Measurements from ENCODE around the gene NPAT. TPM values are rescaled to one million over a fixed set of nuclear protein-coding genes. Genes with fewer than 3 reads are reported as not detected.

Gene NPAT
- 3.3 and 8.1 TPM in 2 replicates for total RNA-seq (2014; rRNA removed; shearing (Covaris generic); ENCODE audit: low replicate concordance)

GRCh38 chr11:108222574-108223347 is at the start of gene NPAT, which contains the start of gene ATM:
Gene NPAT, minus strand, starts transcription at chr11:108222638. Its CDS starts 102 bp downstream, at chr11:108222536.
Gene ATM, plus strand, starts transcription at chr11:108223067. Its CDS starts 4,558 bp downstream, at chr11:108227625.
- Histone ChIP-seq H3K36me3 (peaks cover 15% of the 10 kb centered on the region), H3K27me3 (no peaks in the 10 kb centered on the region), H3K4me3 (peak within 1 kb of the TSS; percentile 79), H3K9me3 (no peaks in the 10 kb centered on the region)
- DNase-seq, result peak; percentile 99

- no peak for DNase-seq
- Histone ChIP-seq H3K36me3 (peaks cover 40% of the 10 kb centered on the region), H3K9me3 (peaks cover 4% of the 10 kb centered on the region), H3K27me3 (no peaks in the 10 kb centered on the region), H3K4me3 (no peak overlapping the region)
Observed at GRCh38 chr11:108269583-108269982, 47.1 kb upstream of the NPAT start.

- no peaks in the 10 kb centered on the region for H3K9me3 ChIP-seq
- H3K36me3 ChIP-seq, result peaks cover 62% of the 10 kb centered on the region
- DNase-seq, result no peak
- H3K27me3 ChIP-seq, result no peaks in the 10 kb centered on the region
- no peak overlapping the region for H3K4me3 ChIP-seq
Observed at GRCh38 chr11:108253176-108253575, 30.7 kb upstream of the NPAT start.

- no peak for DNase-seq
- H3K36me3 ChIP-seq, result peaks cover 29% of the 10 kb centered on the region
- H3K9me3 ChIP-seq, result no peaks in the 10 kb centered on the region
- no peaks in the 10 kb centered on the region for H3K27me3 ChIP-seq
- no peak overlapping the region for H3K4me3 ChIP-seq
Observed at GRCh38 chr11:108246885-108247284, 24.4 kb upstream of the NPAT start.

GRCh38 chr11:108246308-108246707 is 23.9 kb upstream of the NPAT start:
- H3K36me3 ChIP-seq, result peaks cover 27% of the 10 kb centered on the region
- DNase-seq, result no peak
- no peaks in the 10 kb centered on the region for H3K9me3 ChIP-seq
- no peaks in the 10 kb centered on the region for H3K27me3 ChIP-seq
- no peak overlapping the region for H3K4me3 ChIP-seq

GRCh38 chr11:108242422-108242821 is 20.0 kb upstream of the NPAT start:
- H3K9me3 ChIP-seq, result no peaks in the 10 kb centered on the region
- no peak for DNase-seq
- peaks cover 14% of the 10 kb centered on the region for H3K36me3 ChIP-seq
- no peaks in the 10 kb centered on the region for H3K27me3 ChIP-seq
- no peak overlapping the region for H3K4me3 ChIP-seq

GRCh38 chr11:108241330-108242037 is 19.0 kb upstream of the NPAT start:
- Histone ChIP-seq H3K27me3 (no peaks in the 10 kb centered on the region), H3K9me3 (no peaks in the 10 kb centered on the region), H3K36me3 (peaks cover 20% of the 10 kb centered on the region), H3K4me3 (no peak overlapping the region)
- DNase-seq, result no peak

- DNase-seq, result no peak
- Histone ChIP-seq H3K9me3 (no peaks in the 10 kb centered on the region), H3K27me3 (no peaks in the 10 kb centered on the region), H3K36me3 (peaks cover 21% of the 10 kb centered on the region), H3K4me3 (no peak overlapping the region)
Observed at GRCh38 chr11:108239076-108239475, 16.6 kb upstream of the NPAT start.

GRCh38 chr11:108237058-108237481 is 14.6 kb upstream of the NPAT start:
- H3K4me3 ChIP-seq, result no peak overlapping the region
- no peak for DNase-seq
- no peaks in the 10 kb centered on the region for H3K27me3 ChIP-seq
- H3K36me3 ChIP-seq, result peaks cover 23% of the 10 kb centered on the region
- no peaks in the 10 kb centered on the region for H3K9me3 ChIP-seq

- Histone ChIP-seq H3K27me3 (no peaks in the 10 kb centered on the region), H3K9me3 (no peaks in the 10 kb centered on the region), H3K4me3 (no peak overlapping the region), H3K36me3 (peaks cover 27% of the 10 kb centered on the region)
- no peak for DNase-seq
Observed at GRCh38 chr11:108235633-108236032, 13.2 kb upstream of the NPAT start.

- Histone ChIP-seq H3K4me3 (no peak overlapping the region), H3K36me3 (peaks cover 27% of the 10 kb centered on the region), H3K9me3 (no peaks in the 10 kb centered on the region), H3K27me3 (no peaks in the 10 kb centered on the region)
- no peak for DNase-seq
Observed at GRCh38 chr11:108235192-108235591, 12.8 kb upstream of the NPAT start.

- DNase-seq, result no peak
- Histone ChIP-seq H3K4me3 (no peak overlapping the region), H3K9me3 (no peaks in the 10 kb centered on the region), H3K36me3 (peaks cover 28% of the 10 kb centered on the region), H3K27me3 (no peaks in the 10 kb centered on the region)
Observed at GRCh38 chr11:108233277-108233945, 11.0 kb upstream of the NPAT start.

GRCh38 chr11:108228251-108228650 is 5.8 kb upstream of the NPAT start:
- Histone ChIP-seq H3K36me3 (peaks cover 20% of the 10 kb centered on the region), H3K27me3 (no peaks in the 10 kb centered on the region), H3K9me3 (no peaks in the 10 kb centered on the region), H3K4me3 (no peak overlapping the region)
- DNase-seq, result no peak

GRCh38 chr11:108226036-108226435 is 3.6 kb upstream of the NPAT start:
- no peak for DNase-seq
- no peak overlapping the region for H3K4me3 ChIP-seq
- peaks cover 15% of the 10 kb centered on the region for H3K36me3 ChIP-seq
- H3K27me3 ChIP-seq, result no peaks in the 10 kb centered on the region
- no peaks in the 10 kb centered on the region for H3K9me3 ChIP-seq

GRCh38 chr11:108224911-108225786 is 2.7 kb upstream of the NPAT start:
- H3K4me3 ChIP-seq, result no peak overlapping the region
- H3K36me3 ChIP-seq, result peaks cover 12% of the 10 kb centered on the region
- DNase-seq, result no peak
- no peaks in the 10 kb centered on the region for H3K27me3 ChIP-seq
- no peaks in the 10 kb centered on the region for H3K9me3 ChIP-seq

GRCh38 chr11:108224366-108224765 is 1.9 kb upstream of the NPAT start:
- H3K4me3 ChIP-seq, result peak overlapping the region; percentile 79
- H3K27me3 ChIP-seq, result no peaks in the 10 kb centered on the region
- H3K9me3 ChIP-seq, result no peaks in the 10 kb centered on the region
- DNase-seq, result no peak
- peaks cover 18% of the 10 kb centered on the region for H3K36me3 ChIP-seq
